ENCODE measurements around the gene PARVB. TPM values are rescaled to one million over a fixed set of nuclear protein-coding genes. Genes with fewer than 3 reads are reported as not detected.

The PARVB gene
- total and polyA plus RNA-seq, 2 of the 8 experiments (the other 6 are each of a cell fraction or from before 2014, with no cell fraction given) = 14.5 to 18.6 TPM

- DNase-seq (ENCODE audit: low read depth in 1 of 2, low spot score in 2 of 2) = no peak
- 90% methylated on average over 10 of the region's 17 CpGs; no CpG with 5 or more reads in 1 of the 2 experiments for WGBS, 2 experiments (ENCODE audit: extremely low coverage in 1 of 2, insufficient coverage in 1 of 2, insufficient read length in 1 of 2, insufficient replicate concordance in 2 of 2, low coverage in 1 of 2, low lambda C conversion rate in 2 of 2, missing lambda C conversion rate in 1 of 2)
- Histone ChIP-seq H4K20me1 (replicated peaks in 1 of 2; ENCODE audit: control insufficient read depth in 1 of 2, insufficient read depth in 2 of 2, low read length in 2 of 2) (no peaks in the 10 kb centered on the region), H2BK5ac (ENCODE audit: low read depth, low read length) (peak overlapping the region; percentile 13; the same call in 1 of the 2 replicates), H2BK120ac (replicated peaks; ENCODE audit: low read depth, low read length) (no peak overlapping the region), H3K4ac (replicated peaks; ENCODE audit: insufficient read length, low read depth, low read length) (no peak overlapping the region), H2BK20ac (ENCODE audit: low read length) (0 out of 2 replicates have a peak overlapping the region, but pooled peaks have one; percentile 75), H3K4me3 (ENCODE audit: extremely low read depth in 1 of 4, insufficient read depth in 2 of 4, low read depth in 3 of 4, low read length in 4 of 4) (no peak overlapping the region), H2BK15ac (ENCODE audit: low read length) (no peak overlapping the region; the same call in 1 of the 2 replicates), H3K27me3 (replicated peaks in 1 of 4; ENCODE audit: control insufficient read depth in 3 of 4, extremely low read depth in 1 of 4, insufficient read depth in 3 of 4, low read length in 3 of 4) (no peaks in the 10 kb centered on the region), H3K9me3 (ENCODE audit: insufficient read depth in 2 of 2, low read depth in 1 of 2, low read length in 1 of 2) (no peaks in the 10 kb centered on the region), H2AK5ac (ENCODE audit: low read depth, low read length) (no peak overlapping the region), H3K4me2 (ENCODE audit: insufficient read depth in 1 of 2, low read depth in 2 of 2, low read length in 2 of 2) (no peak overlapping the region), H3K56ac (replicated peaks; ENCODE audit: insufficient read length, low read depth, low read length) (no peak overlapping the region), H4K5ac (ENCODE audit: insufficient read length, low read depth, low read length) (no peak overlapping the region), H4K91ac (replicated peaks; ENCODE audit: insufficient read length, low read length) (no peak overlapping the region), H3K18ac (ENCODE audit: extremely low read depth, low read length) (no peak overlapping the region; the same call in 1 of the 2 replicates), H3K79me2 (ENCODE audit: control insufficient read depth in 1 of 2, insufficient read depth in 2 of 2, low read length in 2 of 2) (no peaks in the 10 kb centered on the region), H2BK12ac (ENCODE audit: low read depth, low read length) (peak overlapping the region; percentile 12; the same call in 1 of the 2 replicates), H4K8ac (ENCODE audit: extremely low read depth, insufficient read depth, low read length) (no peak overlapping the region), H2AFZ (ENCODE audit: low read length) (no peak overlapping the region), H3K4me1 (replicated peaks in 1 of 4; ENCODE audit: control insufficient read depth in 3 of 4, insufficient read depth in 4 of 4, low read length in 3 of 4) (peaks cover 0 to 12% (median 9%) of the 10 kb centered on the region in 4 experiments; a peak in 5 of 7 replicates), H3K27ac (ENCODE audit: low read depth, low read length) (no peak overlapping the region), H3K79me1 (ENCODE audit: low read depth, low read length) (no peaks in the 10 kb centered on the region), H3K14ac (ENCODE audit: insufficient read length) (no peak overlapping the region), H3K23me2 (ENCODE audit: low read depth, low read length) (no peaks in the 10 kb centered on the region), H3K36me3 (ENCODE audit: control insufficient read depth in 2 of 4, insufficient read depth in 4 of 4, low read length in 3 of 4) (no peaks in the 10 kb centered on the region), H3K9ac (replicated peaks in 1 of 4; ENCODE audit: extremely low read depth in 1 of 4, low read depth in 3 of 4, low read length in 3 of 4) (no peak overlapping the region), H3K23ac (ENCODE audit: insufficient read length) (no peak overlapping the region)
- ChIA-PET CTCF (ENCODE audit: partially characterized antibody) (interaction anchor here (0.5 to 2.5 kb wide), 6 partner anchors 9 to 217 kb away, joined by 3 to 7 read pairs (median 3); no protein-coding TSS in a partner anchor), POLR2A (ENCODE audit: partially characterized antibody) (interaction anchor here (1.2 to 4.1 kb wide), 2 partner anchors 14 to 35 kb away, joined by 3 to 22 read pairs; no protein-coding TSS in a partner anchor)
- FAIRE-seq = no peak
- TF ChIP-seq CBX5 (IDR thresholded peaks at IDR 0.05; ENCODE audit: low read depth, low read length) (no peak), ATF3 (IDR thresholded peaks at IDR 0.05; ENCODE audit: insufficient read depth, low read depth, low read length) (no peak), KDM5A (IDR thresholded peaks at IDR 0.05; ENCODE audit: low read length) (no peak), TAF1 (IDR thresholded peaks at IDR 0.05; ENCODE audit: low read depth, low read length) (no peak), SP2 (IDR thresholded peaks at IDR 0.05; ENCODE audit: low read length) (no peak), MAFK (IDR thresholded peaks at IDR 0.05; ENCODE audit: low read depth, low read length) (no peak), SIRT6 (IDR thresholded peaks at IDR 0.05; ENCODE audit: low read length) (no peak), JUN (IDR thresholded peaks at IDR 0.05; ENCODE audit: low read depth, low read length) (no peak), BRCA1 (IDR thresholded peaks at IDR 0.05; ENCODE audit: low read depth, low read length) (no peak), GTF2F1 (IDR thresholded peaks at IDR 0.05; ENCODE audit: borderline replicate concordance, low read depth, low read length) (no peak), SP4 (IDR thresholded peaks at IDR 0.05; ENCODE audit: low read length) (no peak), KDM1A (IDR thresholded peaks at IDR 0.05; ENCODE audit: borderline replicate concordance, low read length) (no peak), KDM4A (IDR thresholded peaks at IDR 0.05; ENCODE audit: low read depth, low read length, severe bottlenecking) (no peak)
Observed at GRCh38 chr22:44182588-44183286, 158.6 kb downstream of the PARVB start.
